Activated T-helper 2 cell treated with anti-CD3 and anti-CD28 coated beads, Interferon-gamma antibody, Interleukin-2, Interleukin-4, amounts not matched to agents 10 μg/mL and 5 μg/mL and 100 μg/mL, durations not matched to agents 14 hours and 24 hours and 36 hours (primary cell): ENCODE measurements around the gene CCM2. TPM values are rescaled to one million over a fixed set of nuclear protein-coding genes. Genes with fewer than 3 reads are reported as not detected.

Source experiments
- DNase-seq: peaks from one replicate; pipeline ENCODE4 v3.0.0; 2021; ENCODE audit warnings: low spot score
- H3K27ac Mint-ChIP-seq: one replicate; pipeline ENCODE4 v1.8.0; 2021; ENCODE audit warnings: mixed read lengths
- H3K27me3 Mint-ChIP-seq: one replicate; pipeline ENCODE4 v1.8.0; 2021; ENCODE audit warnings: low read depth, mixed read lengths
- H3K36me3 Mint-ChIP-seq: one replicate; pipeline ENCODE4 v1.8.0; 2021; ENCODE audit warnings: low read depth, mixed read lengths
- H3K4me1 Mint-ChIP-seq: one replicate; pipeline ENCODE4 v1.8.0; 2021; ENCODE audit warnings: low read depth, mixed read lengths
- H3K4me3 Mint-ChIP-seq: one replicate; pipeline ENCODE4 v1.8.0; 2021; ENCODE audit warnings: low read depth, mild to moderate bottlenecking, moderate library complexity, mixed read lengths
- H3K9me3 Mint-ChIP-seq: one replicate; pipeline ENCODE4 v1.8.0; 2021; ENCODE audit warnings: mixed read lengths
- intact Hi-C: fragments of 100-400 bp; cut with micrococcal nuclease; formaldehyde crosslinking; loops from one replicate; pipeline ENCODE4 v1.15.1; 2023
- total RNA-seq: library from RNA; stranded (reverse); gene quantifications from 2 replicates; pipeline ENCODE4 v1.2.3, GENCODE V29; 2022

The CCM2 gene
- total RNA-seq, 1 donor from 2014 or later, result 61.3 TPM

DNA sequence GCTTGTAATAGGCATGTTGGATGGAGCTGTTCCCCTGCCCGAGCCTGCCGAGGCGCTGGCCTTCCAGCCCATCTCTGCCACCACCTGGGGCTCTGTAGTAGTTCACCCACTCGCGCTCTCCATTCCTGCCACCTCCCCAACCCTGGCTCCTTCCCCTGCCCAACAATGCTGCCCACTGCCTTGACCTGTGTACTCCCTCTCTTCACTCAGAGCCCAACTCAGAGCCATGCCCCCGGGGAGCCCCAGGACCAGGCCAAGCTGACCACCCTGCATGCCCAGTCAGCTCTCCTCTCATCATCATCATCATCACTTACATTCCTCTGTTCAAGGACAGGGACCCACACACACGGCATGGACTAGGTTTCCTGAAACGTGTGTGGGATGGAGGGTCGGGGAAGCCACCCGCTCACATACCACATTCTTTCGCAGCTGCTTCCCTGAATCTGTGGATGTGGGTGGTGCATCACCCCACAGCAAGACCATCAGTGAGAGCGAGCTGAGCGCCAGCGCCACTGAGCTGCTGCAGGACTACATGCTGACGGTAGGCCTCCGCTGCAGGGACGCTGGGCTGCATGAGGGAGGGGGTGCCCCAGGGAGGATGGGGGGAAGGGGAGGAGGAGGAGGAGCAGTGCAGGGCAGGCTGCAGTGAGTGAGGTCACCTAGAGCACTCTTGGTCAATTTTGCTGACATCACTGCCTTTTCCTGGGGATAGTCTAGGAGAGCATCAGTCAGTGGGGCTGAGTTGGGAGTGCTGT, 73.2 kb downstream of the CCM2 start:
- intact Hi-C loops, result no loop called here
- no peaks in the 10 kb centered on the region for H3K27me3 Mint-ChIP-seq
- DNase-seq, result no peak
- H3K36me3 Mint-ChIP-seq, result peaks cover 55% of the 10 kb centered on the region
- H3K4me3 Mint-ChIP-seq, result no peak overlapping the region
- no peaks in the 10 kb centered on the region for H3K9me3 Mint-ChIP-seq
- no peaks in the 10 kb centered on the region for H3K4me1 Mint-ChIP-seq
- H3K27ac Mint-ChIP-seq, result peak overlapping the region; percentile 7

DNA sequence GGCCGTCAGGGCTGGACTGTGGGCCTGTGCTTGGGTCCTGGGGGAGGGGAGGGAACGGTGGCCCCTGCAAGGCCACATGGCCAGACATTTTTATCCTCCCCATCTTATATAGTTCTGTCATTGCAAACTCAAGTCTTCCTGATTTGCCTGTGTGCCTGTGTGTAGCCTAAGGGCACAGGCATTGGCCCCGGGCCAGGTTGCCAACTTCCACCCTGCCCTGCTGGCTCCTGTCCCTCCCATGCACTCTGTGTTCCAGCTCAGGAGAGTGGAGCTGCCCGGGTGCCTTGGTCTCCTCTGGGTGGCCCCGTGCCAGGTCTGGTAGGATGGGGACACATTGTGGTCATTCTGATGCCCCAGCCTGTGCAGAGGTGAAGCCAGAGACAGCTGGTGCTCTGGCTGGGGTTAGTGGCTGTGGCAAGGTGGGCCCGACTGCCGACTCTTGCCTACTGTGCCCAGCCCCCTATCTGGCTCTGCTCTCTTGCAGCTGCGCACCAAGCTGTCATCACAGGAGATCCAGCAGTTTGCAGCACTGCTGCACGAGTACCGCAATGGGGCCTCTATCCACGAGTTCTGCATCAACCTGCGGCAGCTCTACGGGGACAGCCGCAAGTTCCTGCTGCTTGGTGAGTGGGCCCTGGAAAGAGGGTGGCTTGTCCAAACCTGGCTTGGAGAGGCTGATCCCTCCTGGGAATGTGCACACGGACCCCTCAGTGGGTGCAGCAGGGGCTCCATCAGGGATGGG, 74.0 kb downstream of the CCM2 start:
- Mint-ChIP-seq H3K9me3 (no peaks in the 10 kb centered on the region), H3K4me1 (no peaks in the 10 kb centered on the region), H3K4me3 (no peak overlapping the region), H3K27me3 (no peaks in the 10 kb centered on the region), H3K27ac (peak overlapping the region; percentile 7), H3K36me3 (peaks cover 48% of the 10 kb centered on the region)
- DNase-seq, result no peak
- intact Hi-C loops, result no loop called here

GRCh38 chr7:45074528-45075354, 74.7 kb downstream of the CCM2 start:
- DNase-seq, result no peak
- Mint-ChIP-seq H3K4me1 (no peaks in the 10 kb centered on the region), H3K27me3 (no peaks in the 10 kb centered on the region), H3K36me3 (peaks cover 41% of the 10 kb centered on the region), H3K27ac (no peak overlapping the region), H3K9me3 (no peaks in the 10 kb centered on the region), H3K4me3 (no peak overlapping the region)
- intact Hi-C loops, result no loop called here

DNA sequence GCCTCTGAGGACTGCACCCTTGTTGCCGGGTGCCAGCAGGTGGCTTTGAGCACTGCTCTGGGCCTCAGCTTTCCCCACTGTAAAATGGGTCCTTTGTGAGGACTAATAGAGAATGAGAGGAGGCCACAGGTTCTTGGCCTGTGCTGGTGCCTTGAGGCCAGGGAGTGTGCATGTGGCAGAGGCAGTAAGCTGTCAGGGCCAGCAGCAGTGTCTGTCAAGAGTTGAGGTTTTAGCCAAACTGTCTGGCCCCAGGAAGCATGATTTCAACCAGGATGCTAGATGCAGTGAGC, 75.3 kb downstream of the CCM2 start:
- DNase-seq, result no peak
- intact Hi-C loops, result no loop called here
- H3K4me3 Mint-ChIP-seq, result no peak overlapping the region
- no peaks in the 10 kb centered on the region for H3K9me3 Mint-ChIP-seq
- no peaks in the 10 kb centered on the region for H3K27me3 Mint-ChIP-seq
- H3K4me1 Mint-ChIP-seq, result no peaks in the 10 kb centered on the region
- no peak overlapping the region for H3K27ac Mint-ChIP-seq
- peaks cover 41% of the 10 kb centered on the region for H3K36me3 Mint-ChIP-seq

DNA sequence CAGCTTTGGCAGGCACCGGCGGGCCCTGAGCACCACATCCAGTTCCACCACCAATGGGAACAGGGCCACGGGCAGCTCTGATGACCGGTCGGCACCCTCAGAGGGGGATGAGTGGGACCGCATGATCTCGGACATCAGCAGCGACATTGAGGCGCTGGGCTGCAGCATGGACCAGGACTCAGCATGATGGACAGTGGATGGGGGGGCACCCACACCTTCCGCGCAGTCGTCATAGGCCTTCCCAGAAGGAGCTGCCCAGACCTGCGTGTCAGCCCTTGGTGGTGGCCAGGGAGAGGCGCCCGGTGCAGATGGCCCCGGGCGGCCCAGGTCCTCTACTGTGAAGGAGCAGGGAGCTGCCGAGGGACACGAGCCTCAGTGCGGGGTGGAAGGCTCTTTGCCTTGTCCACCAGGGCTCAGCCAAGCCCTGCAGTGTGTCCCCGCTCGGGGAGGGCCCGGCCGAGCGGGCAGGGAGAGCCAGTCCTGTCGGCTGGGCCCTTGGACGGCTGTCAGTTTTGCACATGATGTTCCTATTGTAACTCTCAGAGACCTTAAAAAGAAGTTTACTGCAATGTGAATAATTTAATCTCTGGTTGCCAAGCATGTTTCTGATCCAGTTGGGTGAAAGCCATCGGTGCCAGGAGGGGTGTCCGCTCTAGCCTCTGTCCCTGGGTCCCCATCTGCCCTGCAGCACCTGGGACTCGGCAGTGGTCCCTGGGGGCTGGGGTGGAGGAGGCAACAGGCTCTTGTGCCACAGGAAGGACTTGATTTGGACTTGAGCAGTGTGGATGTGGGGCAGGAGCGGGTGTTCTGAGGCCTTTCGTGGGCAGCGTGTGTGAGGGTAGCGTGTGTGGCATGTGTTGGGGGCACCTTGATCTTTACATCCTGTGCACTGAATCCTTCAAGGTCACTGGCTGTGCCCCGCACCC, 76.1 kb downstream of the CCM2 start:
- Mint-ChIP-seq H3K36me3 (peaks cover 41% of the 10 kb centered on the region), H3K27me3 (no peaks in the 10 kb centered on the region), H3K4me3 (no peak overlapping the region), H3K4me1 (no peaks in the 10 kb centered on the region), H3K9me3 (no peaks in the 10 kb centered on the region), H3K27ac (no peak overlapping the region)
- intact Hi-C loops, result no loop called here
- no peak for DNase-seq

DNA sequence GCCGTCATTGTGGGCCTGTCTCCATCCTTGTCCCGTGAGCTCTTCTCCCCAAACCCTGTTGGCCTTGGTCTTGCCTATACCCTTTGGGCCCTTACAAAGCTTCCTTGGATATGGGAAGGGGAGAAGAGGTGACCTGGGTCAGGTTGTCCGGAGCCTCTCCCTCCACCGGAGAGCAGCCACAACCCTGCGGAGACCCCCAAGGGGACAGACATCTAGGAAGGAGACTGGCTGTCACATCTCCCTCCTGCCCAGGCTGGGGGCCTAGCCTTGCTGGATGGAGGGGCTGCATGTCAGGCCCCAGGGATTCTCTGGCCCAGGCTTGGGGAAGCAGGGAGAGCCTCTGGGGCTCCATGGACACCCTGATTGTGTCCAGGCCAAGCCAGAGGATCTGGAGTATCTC, 76.9 kb downstream of the CCM2 start:
- peaks cover 37% of the 10 kb centered on the region for H3K36me3 Mint-ChIP-seq
- H3K9me3 Mint-ChIP-seq, result no peaks in the 10 kb centered on the region
- H3K4me1 Mint-ChIP-seq, result no peaks in the 10 kb centered on the region
- H3K27ac Mint-ChIP-seq, result no peak overlapping the region
- no peaks in the 10 kb centered on the region for H3K27me3 Mint-ChIP-seq
- H3K4me3 Mint-ChIP-seq, result no peak overlapping the region
- intact Hi-C loops, result no loop called here
- DNase-seq, result no peak

- no peak overlapping the region for H3K4me3 Mint-ChIP-seq
- no peaks in the 10 kb centered on the region for H3K4me1 Mint-ChIP-seq
- H3K9me3 Mint-ChIP-seq, result no peaks in the 10 kb centered on the region
- intact Hi-C loops, result no loop called here
- no peaks in the 10 kb centered on the region for H3K27me3 Mint-ChIP-seq
- H3K36me3 Mint-ChIP-seq, result peaks cover 31% of the 10 kb centered on the region
- no peak for DNase-seq
- H3K27ac Mint-ChIP-seq, result no peak overlapping the region
Observed at GRCh38 chr7:45077579-45077978, 77.6 kb downstream of the CCM2 start.

DNA sequence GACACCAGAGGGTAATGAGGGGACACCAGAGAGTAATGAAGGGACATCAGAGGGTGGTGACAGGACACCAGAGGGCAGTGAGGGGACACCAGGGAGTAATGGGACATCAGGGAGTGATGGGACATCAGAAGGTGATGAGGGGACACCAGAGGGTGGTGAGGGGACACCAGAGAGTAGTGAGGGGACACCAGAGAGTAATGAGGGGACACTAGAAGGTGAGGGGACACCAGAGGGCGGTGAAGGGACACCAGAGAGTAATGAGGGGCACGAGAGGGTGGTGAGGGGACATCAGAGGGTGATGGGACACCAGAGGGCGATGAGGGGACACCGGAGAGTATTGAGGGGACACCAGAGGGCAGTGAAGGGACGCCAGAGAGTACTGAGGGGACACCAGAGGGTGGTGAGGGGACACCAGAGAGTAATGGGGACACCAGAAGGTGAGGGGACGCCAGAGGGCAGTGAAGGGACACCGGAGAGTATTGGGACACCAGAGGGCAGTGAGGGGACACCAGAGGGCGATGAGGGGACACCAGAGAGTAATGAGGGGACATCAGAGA, 78.2 kb downstream of the CCM2 start:
- H3K27me3 Mint-ChIP-seq, result no peaks in the 10 kb centered on the region
- H3K4me1 Mint-ChIP-seq, result no peaks in the 10 kb centered on the region
- no peaks in the 10 kb centered on the region for H3K9me3 Mint-ChIP-seq
- H3K4me3 Mint-ChIP-seq, result no peak overlapping the region
- no peak for DNase-seq
- no peak overlapping the region for H3K27ac Mint-ChIP-seq
- peaks cover 25% of the 10 kb centered on the region for H3K36me3 Mint-ChIP-seq
- intact Hi-C loops, result no loop called here

- Mint-ChIP-seq H3K36me3 (peaks cover 6% of the 10 kb centered on the region), H3K4me3 (no peak overlapping the region), H3K9me3 (no peaks in the 10 kb centered on the region), H3K27ac (peak overlapping the region; percentile 12), H3K27me3 (no peaks in the 10 kb centered on the region), H3K4me1 (no peaks in the 10 kb centered on the region)
- intact Hi-C loops, result no loop called here
- no peak for DNase-seq
Observed at GRCh38 chr7:45080265-45080957, 80.4 kb downstream of the CCM2 start.

GRCh38 chr7:45080958-45081669, 81.1 kb downstream of the CCM2 start:
- H3K36me3 Mint-ChIP-seq, result peaks cover 3% of the 10 kb centered on the region
- no peaks in the 10 kb centered on the region for H3K4me1 Mint-ChIP-seq
- H3K9me3 Mint-ChIP-seq, result no peaks in the 10 kb centered on the region
- no peaks in the 10 kb centered on the region for H3K27me3 Mint-ChIP-seq
- H3K4me3 Mint-ChIP-seq, result no peak overlapping the region
- intact Hi-C loops, result no loop called here
- DNase-seq, result no peak
- H3K27ac Mint-ChIP-seq, result no peak overlapping the region

DNA sequence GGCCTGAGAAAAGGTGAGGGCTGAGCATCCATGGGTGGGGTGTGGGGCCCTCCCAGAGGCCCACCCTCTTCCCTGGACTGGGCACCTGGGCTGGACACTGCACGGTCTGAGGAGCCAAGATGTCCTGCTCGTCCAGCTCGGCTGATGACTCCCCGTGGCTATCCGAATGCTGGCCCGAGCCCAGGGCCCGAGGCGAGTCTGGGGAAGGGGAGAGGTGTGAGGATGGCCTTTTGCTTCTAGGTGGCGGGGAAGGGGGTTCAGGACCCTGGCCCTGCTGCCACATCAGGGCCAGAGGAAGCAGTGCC, 81.6 kb downstream of the CCM2 start:
- Mint-ChIP-seq H3K27ac (no peak overlapping the region), H3K9me3 (no peaks in the 10 kb centered on the region), H3K27me3 (no peaks in the 10 kb centered on the region), H3K36me3 (no peaks in the 10 kb centered on the region), H3K4me1 (no peaks in the 10 kb centered on the region), H3K4me3 (no peak overlapping the region)
- intact Hi-C loops, result no loop called here
- no peak for DNase-seq
